HFFc6 (cell line): ENCODE measurements around the gene SYMPK. TPM values are rescaled to one million over a fixed set of nuclear protein-coding genes. Genes with fewer than 3 reads are reported as not detected.

Experiments used
- DNase-seq: peaks from one replicate; pipeline ENCODE4 v3.0.0-alpha.2; 2018
- H3K27ac Mint-ChIP-seq: 2 replicates; pipeline ENCODE4 v1.8.0; 2020; ENCODE audit warnings: mild to moderate bottlenecking, mixed read lengths
- H3K27me3 Mint-ChIP-seq: 2 replicates; pipeline ENCODE4 v1.8.0; 2021; ENCODE audit warnings: mild to moderate bottlenecking, moderate library complexity, mixed read lengths; ENCODE audit not compliant: insufficient read depth
- H3K36me3 Mint-ChIP-seq: 2 replicates; pipeline ENCODE4 v1.8.0; 2021; ENCODE audit warnings: low read depth, mixed read lengths
- H3K4me1 Mint-ChIP-seq: 2 replicates; pipeline ENCODE4 v1.8.0; 2020; ENCODE audit warnings: low read depth, mixed read lengths
- H3K4me3 Mint-ChIP-seq: 2 replicates; pipeline ENCODE4 v1.8.0; 2020; ENCODE audit warnings: mild to moderate bottlenecking, moderate library complexity, mixed read lengths
- H3K9me3 Mint-ChIP-seq: 2 replicates; pipeline ENCODE4 v1.8.0; 2020; ENCODE audit warnings: mild to moderate bottlenecking, mixed read lengths
- total RNA-seq, 6 experiments: library from RNA; stranded (reverse); fragmentation: NEBNext Ultra II Directional; extraction: Animal tissue kit (Norgen Biotek cat#: 25700); gene quantifications; 2 replicates in 1 of 6; 3 replicates in 5 of 6; pipeline ENCODE4 v1.2.3, GENCODE V29; 2021
- TF ChIP-seq, protein P1 (sequence below): fragments of 200-600 bp; sonication (generic); IDR thresholded peaks from 2 replicates; pipeline ENCODE4 v1.5.0; 2021; ENCODE audit warnings: antibody characterized with exemption, mild to moderate bottlenecking

SYMPK gene
- total RNA-seq, 6 experiments from 2014 or later: 59.6 to 74.8 (median 66.0) TPM

DNA sequence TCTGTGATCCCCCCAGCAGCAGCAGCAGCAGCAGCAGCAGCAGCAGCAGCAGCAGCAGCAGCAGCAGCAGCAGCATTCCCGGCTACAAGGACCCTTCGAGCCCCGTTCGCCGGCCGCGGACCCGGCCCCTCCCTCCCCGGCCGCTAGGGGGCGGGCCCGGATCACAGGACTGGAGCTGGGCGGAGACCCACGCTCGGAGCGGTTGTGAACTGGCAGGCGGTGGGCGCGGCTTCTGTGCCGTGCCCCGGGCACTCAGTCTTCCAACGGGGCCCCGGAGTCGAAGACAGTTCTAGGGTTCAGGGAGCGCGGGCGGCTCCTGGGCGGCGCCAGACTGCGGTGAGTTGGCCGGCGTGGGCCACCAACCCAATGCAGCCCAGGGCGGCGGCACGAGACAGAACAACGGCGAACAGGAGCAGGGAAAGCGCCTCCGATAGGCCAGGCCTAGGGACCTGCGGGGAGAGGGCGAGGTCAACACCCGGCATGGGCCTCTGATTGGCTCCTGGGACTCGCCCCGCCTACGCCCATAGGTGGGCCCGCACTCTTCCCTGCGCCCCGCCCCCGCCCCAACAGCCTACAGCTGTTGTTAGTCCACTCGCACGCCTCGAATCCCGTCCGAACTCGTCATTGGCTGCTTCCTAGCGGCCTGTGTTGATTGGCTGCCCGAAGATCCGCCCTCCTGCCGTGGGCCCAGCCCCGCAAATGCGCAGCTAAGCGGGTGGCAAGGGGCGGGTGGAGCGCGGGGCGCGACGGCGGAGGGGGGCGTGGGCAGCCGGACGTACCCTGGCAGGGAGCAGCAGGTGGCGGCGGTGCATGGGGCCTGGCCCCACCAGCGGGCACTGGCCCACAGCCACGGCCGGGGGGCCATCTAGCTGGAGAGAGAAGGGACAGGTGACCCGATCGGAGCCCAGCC is 92.5 kb downstream of the SYMPK start:
- H3K9me3 Mint-ChIP-seq: no peaks in the 10 kb centered on the region
- H3K4me1 Mint-ChIP-seq: peaks cover 16% of the 10 kb centered on the region
- H3K27ac Mint-ChIP-seq: peak overlapping the region; percentile 94
- DNase-seq: peak; percentile 95
- TF ChIP-seq, protein P1, sequence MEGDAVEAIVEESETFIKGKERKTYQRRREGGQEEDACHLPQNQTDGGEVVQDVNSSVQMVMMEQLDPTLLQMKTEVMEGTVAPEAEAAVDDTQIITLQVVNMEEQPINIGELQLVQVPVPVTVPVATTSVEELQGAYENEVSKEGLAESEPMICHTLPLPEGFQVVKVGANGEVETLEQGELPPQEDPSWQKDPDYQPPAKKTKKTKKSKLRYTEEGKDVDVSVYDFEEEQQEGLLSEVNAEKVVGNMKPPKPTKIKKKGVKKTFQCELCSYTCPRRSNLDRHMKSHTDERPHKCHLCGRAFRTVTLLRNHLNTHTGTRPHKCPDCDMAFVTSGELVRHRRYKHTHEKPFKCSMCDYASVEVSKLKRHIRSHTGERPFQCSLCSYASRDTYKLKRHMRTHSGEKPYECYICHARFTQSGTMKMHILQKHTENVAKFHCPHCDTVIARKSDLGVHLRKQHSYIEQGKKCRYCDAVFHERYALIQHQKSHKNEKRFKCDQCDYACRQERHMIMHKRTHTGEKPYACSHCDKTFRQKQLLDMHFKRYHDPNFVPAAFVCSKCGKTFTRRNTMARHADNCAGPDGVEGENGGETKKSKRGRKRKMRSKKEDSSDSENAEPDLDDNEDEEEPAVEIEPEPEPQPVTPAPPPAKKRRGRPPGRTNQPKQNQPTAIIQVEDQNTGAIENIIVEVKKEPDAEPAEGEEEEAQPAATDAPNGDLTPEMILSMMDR: peak; percentile 99
- H3K4me3 Mint-ChIP-seq: peak overlapping the region; percentile 89
- H3K36me3 Mint-ChIP-seq: peaks cover 15% of the 10 kb centered on the region
- H3K27me3 Mint-ChIP-seq: peaks cover 28% of the 10 kb centered on the region

DNA sequence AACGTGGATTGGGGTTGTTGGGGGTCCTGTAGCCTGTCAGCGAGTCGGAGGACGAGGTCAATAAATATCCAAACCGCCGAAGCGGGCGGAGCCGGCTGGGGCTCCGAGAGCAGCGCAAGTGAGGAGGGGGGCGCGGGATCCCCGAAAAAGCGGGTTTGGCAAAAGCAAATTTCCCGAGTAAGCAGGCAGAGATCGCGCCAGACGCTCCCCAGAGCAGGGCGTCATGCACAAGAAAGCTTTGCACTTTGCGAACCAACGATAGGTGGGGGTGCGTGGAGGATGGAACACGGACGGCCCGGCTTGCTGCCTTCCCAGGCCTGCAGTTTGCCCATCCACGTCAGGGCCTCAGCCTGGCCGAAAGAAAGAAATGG is 93.1 kb downstream of the SYMPK start:
- Mint-ChIP-seq H3K9me3 (no peaks in the 10 kb centered on the region), H3K27ac (peak overlapping the region; percentile 94), H3K27me3 (peaks cover 28% of the 10 kb centered on the region), H3K36me3 (peaks cover 15% of the 10 kb centered on the region), H3K4me3 (peak overlapping the region; percentile 89), H3K4me1 (peaks cover 17% of the 10 kb centered on the region)
- TF ChIP-seq, protein P1: no peak
- DNase-seq: no peak

DNA sequence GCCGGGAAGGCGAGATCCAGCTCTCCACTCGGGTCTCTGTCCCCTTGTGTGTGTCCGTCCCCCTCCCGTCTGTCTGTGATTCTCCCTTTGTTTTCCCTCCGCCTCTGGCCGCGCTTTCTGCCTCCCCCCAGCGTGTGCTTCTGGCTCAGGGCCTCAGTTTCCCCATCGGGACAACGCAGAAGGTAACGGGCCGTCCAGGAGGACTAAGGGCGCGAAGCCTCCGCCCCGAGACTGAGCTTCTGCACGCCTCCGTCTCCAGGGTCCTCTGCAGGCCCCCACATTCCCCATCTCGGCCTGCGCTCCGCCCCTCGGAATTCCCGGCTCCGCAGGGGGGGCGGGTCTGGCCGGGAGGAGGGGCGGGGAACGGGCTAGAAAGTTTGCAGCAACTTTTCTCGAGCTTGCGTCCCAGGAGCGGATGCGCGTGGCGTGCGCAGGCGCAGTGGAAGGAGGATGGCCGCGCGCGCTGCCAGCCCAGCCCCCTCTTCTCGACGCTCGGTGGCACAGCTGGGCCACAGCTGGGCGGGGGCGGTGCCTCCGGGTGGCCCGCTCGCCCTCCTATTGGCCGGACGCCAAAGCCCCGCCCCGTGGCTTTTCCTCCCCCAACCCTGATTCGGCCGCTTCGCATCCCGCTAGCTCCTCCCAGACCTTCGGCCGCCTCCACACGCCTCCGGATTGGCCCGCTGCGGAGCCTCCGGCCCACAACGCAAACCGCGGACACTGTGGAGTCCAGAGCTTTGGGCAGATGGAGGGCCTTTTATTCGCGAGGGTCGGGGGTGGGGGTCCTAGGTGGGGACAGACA is 93.8 kb downstream of the SYMPK start, which contains the start of gene SIX5:
Gene SIX5 (minus strand): TSS at position 269 of the 799 bp plus-strand sequence. CDS start 408 bp downstream, outside the sequence.
- peak; percentile 96 for DNase-seq
- TF ChIP-seq, protein P1: no peak
- Mint-ChIP-seq H3K36me3 (peaks cover 15% of the 10 kb centered on the region), H3K4me3 (peak within 1 kb of the TSS; percentile 92), H3K27ac (peak within 1 kb of the TSS; percentile 94), H3K27me3 (peaks cover 28% of the 10 kb centered on the region), H3K4me1 (peaks cover 22% of the 10 kb centered on the region), H3K9me3 (no peaks in the 10 kb centered on the region)

DNA sequence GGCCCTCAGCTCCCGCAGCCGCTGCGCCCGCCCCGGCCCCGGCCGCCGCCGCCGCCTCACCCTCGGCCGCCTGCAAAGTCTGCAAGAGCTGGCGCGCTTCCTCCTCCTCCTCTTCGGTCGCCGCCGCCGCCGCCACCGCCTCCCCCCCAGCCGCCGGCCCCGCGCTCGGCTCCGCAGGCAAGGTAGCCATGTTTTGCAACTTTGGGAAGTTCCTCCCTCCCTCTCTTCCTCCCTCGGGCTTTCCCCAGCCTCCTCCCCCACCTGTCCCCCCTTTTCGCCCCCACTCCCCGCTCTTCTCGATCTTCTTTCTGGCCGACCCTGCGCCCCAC is 94.3 kb downstream of the SYMPK start:
- Mint-ChIP-seq H3K4me1 (peaks cover 22% of the 10 kb centered on the region), H3K27me3 (peaks cover 26% of the 10 kb centered on the region), H3K9me3 (no peaks in the 10 kb centered on the region), H3K36me3 (peaks cover 15% of the 10 kb centered on the region), H3K4me3 (peak overlapping the region; percentile 92), H3K27ac (peak overlapping the region; percentile 91)
- TF ChIP-seq, protein P1: no peak
- no peak for DNase-seq

DNA sequence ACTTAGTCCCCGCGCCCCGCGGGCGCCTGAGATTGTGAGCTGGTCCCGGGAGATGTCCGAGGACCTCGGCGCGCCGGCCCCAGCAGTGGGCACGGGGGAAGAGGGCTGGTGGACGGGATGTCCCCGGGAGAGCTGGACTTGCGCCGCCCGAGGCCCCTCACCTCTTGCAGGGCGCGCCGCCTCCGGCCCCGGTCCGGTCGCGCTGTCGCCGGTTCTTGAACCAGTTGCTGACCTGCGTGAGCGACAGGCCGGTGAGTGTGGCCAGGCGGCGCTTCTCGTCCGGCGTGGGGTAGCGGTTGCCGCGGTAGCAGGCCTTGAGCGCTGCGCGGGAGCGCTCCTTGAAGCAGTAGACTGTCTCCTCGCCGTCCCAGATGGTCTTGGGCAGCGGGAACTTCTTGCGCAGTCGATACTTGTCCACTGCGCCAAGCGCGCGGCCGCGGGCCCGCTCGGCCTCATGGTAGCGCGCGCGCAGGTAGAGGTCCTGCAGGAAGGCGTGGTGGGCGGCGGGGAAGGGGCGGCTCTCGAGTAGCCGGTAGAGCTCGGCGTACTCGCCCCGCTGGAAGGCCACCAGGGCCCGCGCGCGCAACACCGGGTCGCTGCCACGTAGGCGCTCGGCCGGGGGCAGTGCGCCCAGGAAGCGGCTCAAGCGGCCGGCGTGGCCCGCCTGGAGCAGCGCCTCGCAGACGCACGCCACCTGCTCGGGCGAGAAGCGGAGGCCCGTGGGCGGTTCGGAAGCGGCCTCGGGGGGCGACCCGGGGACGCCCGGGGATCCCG is 94.9 kb downstream of the SYMPK start:
- no peak for DNase-seq
- Mint-ChIP-seq H3K27ac (peak overlapping the region; percentile 90), H3K4me3 (peak overlapping the region; percentile 90), H3K36me3 (peaks cover 11% of the 10 kb centered on the region), H3K4me1 (peaks cover 22% of the 10 kb centered on the region), H3K27me3 (peaks cover 26% of the 10 kb centered on the region), H3K9me3 (no peaks in the 10 kb centered on the region)
- TF ChIP-seq, protein P1: peak; percentile 11; the same call in 1 of the 2 replicates
